Stimulated activated memory B cell treated with anti-CD40 and anti-IgM and Interleukin-4, amounts not matched to agents 10 μg/mL and 1 μg/mL and 100 μg/mL, for 72 hours (primary cell): ENCODE data around the gene MAP6.

Experiments
- ATAC-seq: fragments of 150-1000 bp; cut with Tn5 transposase; 2 replicates; pipeline ENCODE4 v1.10.0; 2021
- H3K27ac Mint-ChIP-seq: one replicate; pipeline ENCODE4 v1.8.0; 2022; ENCODE audit warnings: mild to moderate bottlenecking, mixed read lengths
- H3K27me3 Mint-ChIP-seq: one replicate; pipeline ENCODE4 v1.8.0; 2022; ENCODE audit warnings: mixed read lengths
- H3K36me3 Mint-ChIP-seq: one replicate; pipeline ENCODE4 v1.8.0; 2022; ENCODE audit warnings: mixed read lengths
- H3K4me1 Mint-ChIP-seq: one replicate; pipeline ENCODE4 v1.8.0; 2022; ENCODE audit warnings: mixed read lengths
- H3K4me3 Mint-ChIP-seq: one replicate; pipeline ENCODE4 v1.8.0; 2022; ENCODE audit warnings: mild to moderate bottlenecking, moderate library complexity, mixed read lengths
- H3K9me3 Mint-ChIP-seq: one replicate; pipeline ENCODE4 v1.8.0; 2022; ENCODE audit warnings: mixed read lengths

The MAP6 gene

DNA sequence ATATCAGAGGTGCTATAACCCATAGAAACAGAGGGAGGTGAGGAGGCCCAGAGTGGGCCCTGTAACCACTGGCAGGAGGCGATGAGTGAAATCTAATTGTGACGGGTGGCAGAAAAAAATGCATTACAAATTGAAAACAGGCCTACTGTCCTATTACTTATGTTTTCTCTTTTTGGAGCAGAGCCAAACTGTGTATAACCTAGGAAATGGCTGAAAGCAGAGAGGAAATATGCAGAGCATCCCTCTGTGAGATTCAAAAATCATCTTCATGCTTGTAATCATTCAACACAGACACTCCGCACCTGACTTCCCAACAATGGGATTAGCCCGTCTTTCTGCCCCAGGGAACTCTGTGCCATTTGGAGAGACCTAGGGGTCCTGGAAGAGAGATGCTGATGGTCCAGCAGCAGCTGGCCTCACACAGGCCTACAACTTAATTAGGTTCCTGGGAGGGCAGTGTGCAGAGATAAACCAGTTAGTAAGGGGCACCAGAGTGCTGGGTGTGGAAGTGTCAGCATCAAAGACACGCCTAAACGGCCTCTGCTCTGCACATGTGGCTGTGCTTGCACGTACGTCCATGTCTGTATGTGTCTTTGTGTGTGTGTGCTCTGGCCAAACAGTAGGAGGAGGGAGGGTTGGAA lies 41.8 kb downstream of the MAP6 start:
- no peak for ATAC-seq
- H3K27ac Mint-ChIP-seq, result no peak overlapping the region
- H3K36me3 Mint-ChIP-seq, result no peaks in the 10 kb centered on the region
- H3K4me3 Mint-ChIP-seq, result no peak overlapping the region
- H3K4me1 Mint-ChIP-seq, result no peaks in the 10 kb centered on the region
- peaks cover 16% of the 10 kb centered on the region for H3K27me3 Mint-ChIP-seq
- no peaks in the 10 kb centered on the region for H3K9me3 Mint-ChIP-seq

DNA sequence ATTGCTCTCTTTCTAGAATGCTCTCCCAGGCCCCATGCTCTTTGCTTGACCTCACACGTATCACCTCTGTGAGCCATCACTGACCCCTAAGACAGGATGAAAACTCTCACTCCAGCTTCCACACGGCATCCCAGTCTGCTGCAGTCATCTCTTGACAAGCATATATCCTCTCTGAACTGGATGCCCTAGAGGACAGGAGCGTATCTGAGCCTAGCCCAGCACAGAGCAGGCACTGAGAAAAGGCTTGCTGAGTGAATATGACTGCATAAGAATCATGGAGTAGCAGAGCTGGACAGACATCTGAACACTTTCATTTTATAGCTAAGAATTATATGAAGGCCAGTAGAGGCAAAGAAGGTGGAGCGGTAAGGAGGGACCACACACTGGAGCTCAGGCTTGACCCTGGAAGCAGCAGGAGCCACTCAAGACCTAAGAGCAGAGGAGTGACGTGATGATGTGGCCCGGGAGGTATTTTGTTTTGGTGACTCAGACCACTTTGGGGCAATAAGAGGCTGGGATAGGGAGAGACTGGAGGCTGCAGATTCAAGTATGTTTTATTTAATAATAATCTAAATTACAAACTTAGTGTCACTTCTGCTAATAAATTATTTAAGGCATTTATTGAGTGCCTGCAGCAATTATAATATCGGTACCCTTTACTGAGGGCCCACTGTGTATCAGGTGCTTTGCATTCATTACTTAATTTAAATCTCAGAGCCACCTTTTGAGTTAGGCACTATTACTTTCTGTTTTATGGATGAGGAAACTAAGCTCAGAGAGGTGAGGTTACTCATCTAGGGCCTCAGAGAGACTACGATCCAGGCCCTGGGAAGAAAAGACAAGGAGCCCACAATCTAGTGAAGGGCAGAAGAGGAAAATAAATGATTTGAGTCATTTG lies 42.6 kb downstream of the MAP6 start:
- Mint-ChIP-seq H3K4me3 (no peak overlapping the region), H3K9me3 (no peaks in the 10 kb centered on the region), H3K36me3 (no peaks in the 10 kb centered on the region), H3K27ac (no peak overlapping the region), H3K27me3 (peaks cover 11% of the 10 kb centered on the region), H3K4me1 (no peaks in the 10 kb centered on the region)
- no peak for ATAC-seq

DNA sequence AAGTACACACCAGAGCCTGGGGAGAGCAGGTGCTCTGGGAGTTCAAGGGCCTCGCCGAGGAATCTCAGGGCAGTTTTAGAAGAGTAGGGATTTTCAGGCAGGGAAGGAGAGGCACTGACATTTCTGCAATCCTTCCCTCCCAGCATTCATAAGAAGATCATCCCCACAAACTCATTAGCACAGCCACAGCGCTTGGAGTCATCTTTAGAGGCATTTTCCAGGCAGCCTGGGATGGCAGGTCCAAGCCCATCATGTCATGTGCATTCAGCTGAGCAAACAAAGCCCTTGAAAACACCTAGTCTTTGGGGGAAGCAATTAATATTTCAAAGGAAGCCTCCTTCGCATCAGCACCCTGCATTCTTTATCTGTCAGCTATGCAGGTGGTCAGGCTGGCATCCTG lies 43.8 kb downstream of the MAP6 start:
- Mint-ChIP-seq H3K36me3 (no peaks in the 10 kb centered on the region), H3K4me1 (no peaks in the 10 kb centered on the region), H3K27me3 (peaks cover 11% of the 10 kb centered on the region), H3K27ac (no peak overlapping the region), H3K4me3 (no peak overlapping the region), H3K9me3 (no peaks in the 10 kb centered on the region)
- ATAC-seq, result no peak

DNA sequence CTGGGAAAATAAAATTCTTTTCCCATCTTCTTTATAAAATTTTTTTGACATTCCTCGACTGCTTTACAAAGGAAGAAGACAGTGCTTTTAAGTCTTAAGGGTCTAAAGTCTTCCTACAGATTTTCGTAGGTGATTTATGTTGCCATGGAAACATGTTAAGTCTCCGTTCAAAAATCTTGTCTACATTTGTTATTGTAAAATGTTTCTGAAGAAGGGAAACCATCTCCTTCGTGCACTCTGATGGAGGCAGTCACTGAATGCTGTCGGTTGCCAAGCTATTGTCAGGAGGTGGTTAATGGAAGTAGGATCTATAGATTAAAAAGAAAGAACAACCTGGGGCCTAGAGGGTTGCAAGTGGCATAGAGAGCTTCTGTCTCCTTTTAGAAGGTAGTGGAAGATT lies 52.6 kb downstream of the MAP6 start:
- Mint-ChIP-seq H3K4me1 (no peaks in the 10 kb centered on the region), H3K4me3 (no peak overlapping the region), H3K36me3 (no peaks in the 10 kb centered on the region), H3K27ac (no peak overlapping the region), H3K27me3 (peaks cover 10% of the 10 kb centered on the region), H3K9me3 (no peaks in the 10 kb centered on the region)
- ATAC-seq, result no peak

DNA sequence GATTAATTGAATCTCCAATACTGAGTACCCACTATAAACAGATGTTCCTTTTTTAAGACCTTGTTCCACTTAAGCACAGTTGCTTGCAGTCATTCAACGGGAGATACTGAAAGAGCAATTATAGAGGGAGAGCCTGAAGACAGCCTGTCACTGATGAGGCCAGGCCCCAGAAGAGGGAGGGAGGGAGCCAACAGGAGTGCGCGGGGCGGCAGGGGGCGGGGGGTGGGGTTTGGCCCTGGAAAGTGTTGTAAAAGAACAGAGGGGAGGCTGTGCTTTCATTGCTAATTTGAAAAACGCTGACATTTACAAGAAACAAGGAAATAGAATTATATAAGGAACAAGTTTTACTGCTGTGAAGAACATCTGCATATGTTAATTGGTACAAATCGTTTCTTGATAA lies 53.1 kb downstream of the MAP6 start:
- H3K4me1 Mint-ChIP-seq, result no peaks in the 10 kb centered on the region
- H3K27ac Mint-ChIP-seq, result no peak overlapping the region
- H3K4me3 Mint-ChIP-seq, result no peak overlapping the region
- ATAC-seq, result no peak
- no peaks in the 10 kb centered on the region for H3K36me3 Mint-ChIP-seq
- H3K27me3 Mint-ChIP-seq, result peaks cover 12% of the 10 kb centered on the region
- no peaks in the 10 kb centered on the region for H3K9me3 Mint-ChIP-seq

DNA sequence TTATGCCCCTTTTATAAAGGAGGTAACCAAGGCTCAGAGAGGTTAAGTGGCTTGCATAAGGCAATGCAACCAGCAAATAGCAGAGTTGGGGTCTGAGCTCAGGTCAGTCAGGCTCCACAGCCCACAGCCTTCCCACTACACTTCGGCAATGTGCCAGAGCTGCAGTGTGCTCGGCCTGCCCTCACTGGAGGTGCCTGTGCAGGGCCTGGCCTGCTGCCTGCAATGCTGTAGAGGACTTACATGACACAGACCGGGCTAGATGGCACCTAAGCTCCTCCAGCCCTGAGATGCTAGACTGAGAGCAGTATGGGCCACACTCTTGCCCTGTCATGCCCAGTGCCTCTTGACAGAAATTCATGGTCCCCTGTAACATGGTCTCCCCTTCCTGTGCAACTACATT lies 57.0 kb downstream of the MAP6 start:
- Mint-ChIP-seq H3K36me3 (no peaks in the 10 kb centered on the region), H3K9me3 (no peaks in the 10 kb centered on the region), H3K4me3 (no peak overlapping the region), H3K27me3 (peaks cover 20% of the 10 kb centered on the region), H3K4me1 (no peaks in the 10 kb centered on the region), H3K27ac (no peak overlapping the region)
- ATAC-seq, result no peak

DNA sequence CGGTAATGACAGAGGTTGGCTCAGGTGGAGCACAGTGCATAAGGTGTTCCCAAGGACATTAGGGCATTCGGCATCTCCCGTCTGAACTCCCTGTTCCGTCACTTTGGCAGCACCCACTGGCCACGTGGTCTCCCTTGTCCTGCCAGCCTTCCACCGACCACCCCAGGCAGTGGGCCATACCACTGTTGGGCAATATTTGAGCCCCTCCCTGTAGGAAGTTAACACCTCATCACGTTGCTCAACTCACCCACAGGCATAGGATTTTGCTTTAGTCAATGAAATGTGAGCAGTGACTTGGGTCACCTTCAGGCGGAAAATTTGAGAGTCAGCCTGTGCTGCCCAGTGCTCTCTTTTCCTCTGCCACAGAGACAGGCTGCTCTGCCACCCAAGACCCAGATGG lies 62.7 kb downstream of the MAP6 start:
- H3K27me3 Mint-ChIP-seq, result peaks cover 45% of the 10 kb centered on the region
- no peak for ATAC-seq
- H3K4me3 Mint-ChIP-seq, result no peak overlapping the region

DNA sequence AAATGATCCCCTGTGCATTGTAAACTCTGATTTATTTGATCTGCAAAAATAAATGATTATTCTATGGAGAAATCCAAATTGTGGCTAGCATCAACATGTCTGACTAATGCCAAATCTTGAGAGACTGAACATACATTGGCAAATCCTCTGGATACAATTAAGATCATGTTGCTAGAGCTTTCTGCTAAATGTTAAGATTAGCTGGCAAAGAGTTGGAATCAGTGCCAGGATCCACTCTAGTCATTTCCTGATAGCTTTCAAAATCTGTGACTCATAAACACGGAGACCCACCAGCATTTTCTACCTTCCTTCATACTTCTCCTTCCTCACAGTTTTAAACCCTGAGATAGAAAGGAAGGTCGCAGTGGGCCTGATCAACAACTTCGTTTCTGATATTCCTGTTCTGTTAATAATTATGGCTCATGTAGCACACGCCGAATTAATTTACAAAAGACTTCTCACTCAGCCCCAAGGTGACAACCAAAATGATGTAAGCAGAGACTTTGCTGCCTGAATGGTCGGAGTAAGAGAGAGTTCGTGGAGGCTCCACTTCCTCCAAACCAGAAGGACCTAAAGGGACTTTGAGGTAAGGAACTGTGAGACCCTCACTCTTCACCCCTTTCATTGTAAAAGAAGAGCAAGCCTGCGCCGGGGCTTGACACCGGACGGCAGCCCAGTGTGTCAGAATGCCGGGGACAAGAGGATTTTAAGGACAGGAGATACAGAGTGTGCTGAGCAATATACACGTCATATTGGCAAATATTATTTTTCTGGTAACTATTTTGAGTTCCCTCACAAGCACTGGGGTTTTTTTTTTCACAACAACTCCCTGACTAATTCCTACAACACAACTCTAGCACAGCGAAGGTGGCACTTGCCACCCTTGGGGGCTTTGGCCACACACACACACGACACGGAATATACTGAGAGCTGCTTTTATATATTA lies 64.8 kb downstream of the MAP6 start:
- Mint-ChIP-seq H3K4me3 (no peak overlapping the region), H3K27me3 (peaks cover 35% of the 10 kb centered on the region), H3K36me3 (no peaks in the 10 kb centered on the region), H3K9me3 (no peaks in the 10 kb centered on the region), H3K4me1 (no peaks in the 10 kb centered on the region), H3K27ac (no peak overlapping the region)
- no peak for ATAC-seq

More for the DNA sequence above, 62.7 kb downstream of the MAP6 start:
- Mint-ChIP-seq H3K9me3 (no peaks in the 10 kb centered on the region), H3K36me3 (no peaks in the 10 kb centered on the region), H3K4me1 (no peaks in the 10 kb centered on the region), H3K27ac (no peak overlapping the region)

DNA sequence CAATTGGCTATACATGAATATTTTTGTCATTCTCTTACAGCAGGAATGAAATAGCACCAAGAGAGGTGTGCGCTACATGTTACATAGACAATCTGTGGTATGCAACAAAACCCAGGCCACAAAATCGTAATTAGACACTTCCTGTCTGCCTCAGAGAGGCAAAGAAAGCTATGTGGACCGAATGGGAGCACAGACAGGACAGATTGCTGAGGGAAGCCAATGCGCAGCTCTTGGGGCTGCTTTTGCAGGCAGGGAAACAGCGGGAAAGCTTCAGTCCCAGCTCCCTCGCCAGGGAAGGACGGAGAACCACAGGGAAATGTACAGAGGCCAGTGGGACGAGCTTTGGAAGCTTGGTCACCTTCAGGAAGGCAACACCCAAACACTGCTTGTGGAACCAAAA lies 65.9 kb downstream of the MAP6 start:
- Mint-ChIP-seq H3K9me3 (no peaks in the 10 kb centered on the region), H3K36me3 (no peaks in the 10 kb centered on the region), H3K27ac (no peak overlapping the region), H3K4me3 (no peak overlapping the region), H3K27me3 (peaks cover 35% of the 10 kb centered on the region), H3K4me1 (no peaks in the 10 kb centered on the region)
- ATAC-seq, result no peak

DNA sequence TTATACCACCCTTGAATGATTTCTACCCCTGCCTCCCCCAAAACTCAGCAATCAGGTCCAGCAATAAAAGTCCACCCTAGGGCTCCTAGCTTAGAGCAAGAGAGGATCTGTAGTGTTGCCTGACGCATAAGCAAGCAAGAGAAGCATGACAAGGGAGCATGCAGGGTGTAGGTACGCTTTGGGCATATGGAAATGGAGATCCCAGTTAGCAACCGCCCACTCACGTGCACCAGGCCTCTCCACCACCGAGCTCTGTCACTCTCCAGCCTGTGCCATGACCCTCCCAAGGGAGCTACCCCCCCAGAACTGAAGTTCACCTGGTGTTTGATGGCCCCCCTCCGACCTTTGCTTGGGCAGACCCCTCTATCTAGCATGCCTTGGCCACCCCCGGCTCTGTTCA lies 67.3 kb downstream of the MAP6 start:
- H3K4me1 Mint-ChIP-seq, result no peaks in the 10 kb centered on the region
- no peaks in the 10 kb centered on the region for H3K9me3 Mint-ChIP-seq
- H3K27me3 Mint-ChIP-seq, result peaks cover 35% of the 10 kb centered on the region
- no peak overlapping the region for H3K27ac Mint-ChIP-seq
- no peak for ATAC-seq
- no peak overlapping the region for H3K4me3 Mint-ChIP-seq
- no peaks in the 10 kb centered on the region for H3K36me3 Mint-ChIP-seq

DNA sequence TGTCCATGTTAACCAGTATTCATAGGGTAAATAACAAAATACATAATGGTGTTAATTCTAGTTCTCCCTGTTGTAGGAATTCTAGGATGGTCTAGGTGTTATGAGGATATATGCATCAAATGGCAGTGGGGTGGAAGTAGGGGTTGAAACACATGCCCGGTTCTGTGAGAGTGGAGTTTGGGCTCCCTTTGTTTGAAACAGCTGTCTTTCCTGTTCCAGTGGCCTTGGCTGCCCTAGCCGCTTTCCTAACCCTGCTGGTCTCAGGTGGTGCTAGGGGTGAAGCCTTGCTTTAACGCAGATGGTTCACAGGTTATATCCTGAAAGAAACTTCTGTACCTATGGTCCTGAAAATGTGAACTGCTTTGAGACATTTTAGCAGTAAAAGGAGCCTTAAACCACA lies 68.5 kb downstream of the MAP6 start:
- Mint-ChIP-seq H3K4me1 (peaks cover 8% of the 10 kb centered on the region), H3K27me3 (peaks cover 30% of the 10 kb centered on the region), H3K4me3 (no peak overlapping the region), H3K9me3 (no peaks in the 10 kb centered on the region), H3K27ac (no peak overlapping the region), H3K36me3 (no peaks in the 10 kb centered on the region)
- ATAC-seq, result no peak

DNA sequence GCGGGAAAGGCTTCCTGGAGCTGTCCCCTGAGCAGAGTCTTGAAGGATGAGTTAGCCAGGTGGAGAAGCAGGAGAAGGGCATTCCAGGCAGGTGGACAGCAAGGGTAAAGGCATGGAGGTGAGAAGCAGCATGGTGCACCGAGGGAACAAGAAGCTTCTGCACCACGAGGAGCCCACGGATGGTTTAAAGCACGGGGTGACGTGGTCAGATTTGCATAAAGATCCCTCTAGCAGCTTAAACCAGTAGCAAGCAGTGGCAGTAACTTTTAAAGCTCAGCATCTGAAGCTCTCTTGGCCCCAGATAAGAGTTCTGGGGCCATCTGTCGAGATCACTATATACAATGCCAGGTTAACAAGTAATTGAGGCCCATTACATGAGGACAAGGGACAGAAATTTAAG lies 69.9 kb downstream of the MAP6 start:
- H3K27ac Mint-ChIP-seq, result no peak overlapping the region
- peaks cover 20% of the 10 kb centered on the region for H3K27me3 Mint-ChIP-seq
- H3K4me3 Mint-ChIP-seq, result no peak overlapping the region

DNA sequence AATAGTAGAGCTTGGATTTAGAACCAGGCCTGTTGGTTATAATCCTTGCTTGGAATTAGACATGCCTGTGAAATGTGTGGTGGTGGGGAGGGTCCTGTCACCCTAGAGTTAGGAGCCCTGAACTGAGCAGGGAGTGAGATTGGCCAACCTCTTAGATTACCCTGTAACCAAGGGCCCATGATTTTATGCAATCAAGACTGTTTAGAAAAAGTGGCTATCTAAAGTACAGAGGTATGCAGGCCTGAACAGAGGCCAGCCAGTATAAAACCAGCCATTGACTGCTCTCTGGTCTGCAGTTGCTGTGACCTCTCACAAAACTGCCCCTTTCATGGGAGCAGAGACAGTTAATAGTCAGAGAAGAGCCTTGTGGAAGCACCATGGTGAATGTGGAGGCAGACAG lies 70.6 kb downstream of the MAP6 start:
- no peak overlapping the region for H3K27ac Mint-ChIP-seq
- H3K9me3 Mint-ChIP-seq, result no peaks in the 10 kb centered on the region
- H3K36me3 Mint-ChIP-seq, result no peaks in the 10 kb centered on the region
- H3K4me1 Mint-ChIP-seq, result peaks cover 14% of the 10 kb centered on the region
- H3K4me3 Mint-ChIP-seq, result no peak overlapping the region
- peaks cover 20% of the 10 kb centered on the region for H3K27me3 Mint-ChIP-seq
- no peak for ATAC-seq

More for the DNA sequence above, 69.9 kb downstream of the MAP6 start:
- ATAC-seq, result no peak
- H3K9me3 Mint-ChIP-seq, result no peaks in the 10 kb centered on the region
- H3K4me1 Mint-ChIP-seq, result peaks cover 14% of the 10 kb centered on the region
- H3K36me3 Mint-ChIP-seq, result no peaks in the 10 kb centered on the region

DNA sequence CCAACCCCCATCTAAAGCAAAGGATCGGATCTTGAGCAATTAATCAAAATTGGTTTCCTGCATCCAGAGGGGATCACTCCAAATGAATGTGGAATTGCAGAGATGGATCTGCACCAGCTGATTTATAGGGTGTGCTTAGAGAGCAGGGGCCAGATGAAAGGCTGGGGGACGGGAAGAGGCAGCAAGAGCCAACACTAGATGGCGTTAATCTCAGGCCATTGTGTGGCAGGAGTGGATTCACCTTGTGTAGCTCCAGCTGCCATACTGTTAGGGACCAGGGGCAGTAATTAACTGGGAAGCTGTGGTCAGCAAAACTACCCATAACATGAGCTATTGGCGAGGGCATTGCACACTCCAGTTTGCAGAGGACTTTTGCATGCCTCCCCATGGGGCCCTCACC lies 71.2 kb downstream of the MAP6 start:
- Mint-ChIP-seq H3K4me1 (peaks cover 14% of the 10 kb centered on the region), H3K36me3 (no peaks in the 10 kb centered on the region), H3K27ac (no peak overlapping the region), H3K9me3 (no peaks in the 10 kb centered on the region), H3K27me3 (peaks cover 20% of the 10 kb centered on the region), H3K4me3 (no peak overlapping the region)
- no peak for ATAC-seq

DNA sequence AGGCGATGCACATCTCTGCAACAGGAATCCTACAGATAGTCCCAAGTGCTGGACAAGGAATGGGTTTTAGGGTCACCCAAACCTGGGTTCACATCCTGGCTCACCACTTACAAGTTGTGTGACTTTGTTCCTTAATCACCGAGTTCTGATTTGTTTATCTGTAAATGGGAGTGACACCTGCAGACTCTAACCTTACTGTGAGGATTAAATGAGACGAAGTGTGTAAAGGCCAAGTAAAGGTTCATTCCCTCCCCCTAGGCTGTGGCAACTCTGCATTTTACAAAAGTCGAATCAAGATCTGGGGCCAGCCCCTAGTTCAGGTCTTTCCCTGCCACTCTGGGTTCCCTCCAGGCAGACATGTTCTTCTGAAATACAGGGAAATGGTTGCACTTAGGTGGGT lies 71.9 kb downstream of the MAP6 start:
- H3K4me1 Mint-ChIP-seq, result peaks cover 14% of the 10 kb centered on the region
- H3K4me3 Mint-ChIP-seq, result no peak overlapping the region
- peaks cover 20% of the 10 kb centered on the region for H3K27me3 Mint-ChIP-seq
- no peak for ATAC-seq
- H3K27ac Mint-ChIP-seq, result no peak overlapping the region
- no peaks in the 10 kb centered on the region for H3K9me3 Mint-ChIP-seq
- H3K36me3 Mint-ChIP-seq, result no peaks in the 10 kb centered on the region
